Activated CD4-positive, alpha-beta T cell treated with anti-CD3 and anti-CD28 coated beads for 1 hour (primary cell): ENCODE data around the gene EML3.
"Not testable (repeated sequence)": the region's sequence is repeated elsewhere in the genome, so short reads cannot be mapped to it uniquely, and the experiment has no call there.

Experiments used
- DNase-seq: peaks from one replicate; pipeline ENCODE4 v3.0.0-alpha.2; 2020

Gene EML3

GRCh38 chr11:62621027-62621566 lies 8.5 kb upstream of the EML3 start:
- no peak for DNase-seq

GRCh38 chr11:62616957-62617356 lies 4.4 kb upstream of the EML3 start:
- not testable (repeated sequence) for DNase-seq

- no peak for DNase-seq
Measured at GRCh38 chr11:62615521-62615920, 2.9 kb upstream of the EML3 start.

- no peak for DNase-seq
Measured at GRCh38 chr11:62614275-62614674, 1.7 kb upstream of the EML3 start.

GRCh38 chr11:62613291-62613778 lies 760 bp upstream of the EML3 start:
- DNase-seq: no peak

- no peak for DNase-seq
Measured at GRCh38 chr11:62611705-62612365, 740 bp downstream of the EML3 start.

- no peak for DNase-seq
Measured at GRCh38 chr11:62610814-62611704, 1.5 kb downstream of the EML3 start.

GRCh38 chr11:62610403-62610802 lies 2.2 kb downstream of the EML3 start:
- DNase-seq: no peak

GRCh38 chr11:62608776-62609175 lies 3.8 kb downstream of the EML3 start:
- DNase-seq: no peak

- no peak for DNase-seq
Measured at GRCh38 chr11:62607714-62608113, 4.9 kb downstream of the EML3 start.

- no peak for DNase-seq
Measured at GRCh38 chr11:62605902-62606301, 6.7 kb downstream of the EML3 start.

- no peak for DNase-seq
Measured at GRCh38 chr11:62605467-62605866, 7.1 kb downstream of the EML3 start.

- no peak for DNase-seq
Measured at GRCh38 chr11:62604460-62605120, 8.0 kb downstream of the EML3 start.

GRCh38 chr11:62603776-62604299 lies 8.7 kb downstream of the EML3 start:
- no peak for DNase-seq

- DNase-seq: no peak
Measured at GRCh38 chr11:62603072-62603408, 9.5 kb downstream of the EML3 start.

GRCh38 chr11:62602141-62603071 lies 10.2 kb downstream of the EML3 start:
- DNase-seq: no peak

GRCh38 chr11:62601372-62602140 lies 11.0 kb downstream of the EML3 start, which contains the start of gene MTA2:
MTA2 (minus strand) TSS chr11:62601865; CDS start chr11:62601450, 415 bp downstream.
- DNase-seq: peak; percentile 99

GRCh38 chr11:62601122-62601371 lies 11.5 kb downstream of the EML3 start:
- no peak for DNase-seq

- no peak for DNase-seq
Measured at GRCh38 chr11:62600367-62601121, 12.0 kb downstream of the EML3 start.

GRCh38 chr11:62599901-62600300 lies 12.7 kb downstream of the EML3 start:
- no peak for DNase-seq
